Activated naive CD4-positive, alpha-beta T cell treated with anti-CD3 and anti-CD28 coated beads, Interleukin-2, amount 50 U/mL, for 72 hours (primary cell): ENCODE data around the gene LCE1F. TPM values are rescaled to one million over a fixed set of nuclear protein-coding genes. Genes with fewer than 3 reads are reported as not detected.

Source experiments
- ATAC-seq, 2 donors: fragments of 150-1000 bp; cut with Tn5 transposase; 2 replicates each; pipeline ENCODE4 v1.10.0; 2021; ENCODE audit warnings: mild to moderate bottlenecking in 2 of 2, moderate library complexity in 2 of 2
- DNase-seq, 2 donors: peaks; one replicate each; pipeline ENCODE4 v3.0.0; 2021 to 2022; ENCODE audit warnings: low spot score in 2 of 2
- H3K27ac Mint-ChIP-seq, 2 donors: one replicate each; pipeline ENCODE4 v1.8.0; 2022; ENCODE audit warnings: mild to moderate bottlenecking in 2 of 2, mixed read lengths in 2 of 2
- H3K36me3 Mint-ChIP-seq, 2 donors: one replicate each; pipeline ENCODE4 v1.8.0; 2022; ENCODE audit warnings: mixed read lengths in 2 of 2
- H3K9me3 Mint-ChIP-seq, 2 donors: one replicate each; pipeline ENCODE4 v1.8.0; 2022; ENCODE audit warnings: mixed read lengths in 2 of 2
- total RNA-seq, 2 donors: library from RNA; stranded (reverse); gene quantifications; one replicate each; pipeline ENCODE4 v1.2.3, GENCODE V29; 2022

LCE1F gene
- total RNA-seq = not detected

GRCh38 chr1:152774875-152775274 lies at the start of gene LCE1F:
LCE1F (plus strand) TSS chr1:152775140; CDS start chr1:152776372, 1,232 bp downstream.
- no peaks in the 10 kb centered on the region for H3K9me3 Mint-ChIP-seq
- ATAC-seq = no peak
- H3K36me3 Mint-ChIP-seq = peaks cover 0 to 4% of the 10 kb centered on the region in 2 donors
- DNase-seq = no peak
- H3K27ac Mint-ChIP-seq = peak within 1 kb of the TSS in 1 of 2 donors; percentile 77

- Mint-ChIP-seq H3K27ac (no peak overlapping the region), H3K36me3 (no peaks in the 10 kb centered on the region), H3K9me3 (no peaks in the 10 kb centered on the region)
- no peak for DNase-seq
- no peak for ATAC-seq
These were observed 49.7 kb upstream of the LCE1F start for GRCh38 chr1:152725261-152725660.

- H3K27ac Mint-ChIP-seq = no peak overlapping the region
- DNase-seq (no peak), ATAC-seq (no peak)
- no peaks in the 10 kb centered on the region for H3K36me3 Mint-ChIP-seq
- no peaks in the 10 kb centered on the region for H3K9me3 Mint-ChIP-seq
These were observed 46.0 kb upstream of the LCE1F start for GRCh38 chr1:152728986-152729385.

GRCh38 chr1:152735648-152736047 lies 39.3 kb upstream of the LCE1F start:
- H3K27ac Mint-ChIP-seq = no peak overlapping the region
- ATAC-seq (no peak), DNase-seq (no peak)
- H3K9me3 Mint-ChIP-seq = no peaks in the 10 kb centered on the region
- H3K36me3 Mint-ChIP-seq = no peaks in the 10 kb centered on the region

GRCh38 chr1:152737997-152738396 lies 36.9 kb upstream of the LCE1F start:
- ATAC-seq (no peak), DNase-seq (no peak)
- Mint-ChIP-seq H3K36me3 (no peaks in the 10 kb centered on the region), H3K27ac (no peak overlapping the region), H3K9me3 (no peaks in the 10 kb centered on the region)

- Mint-ChIP-seq H3K9me3 (no peaks in the 10 kb centered on the region), H3K36me3 (no peaks in the 10 kb centered on the region), H3K27ac (no peak overlapping the region)
- no peak for ATAC-seq
- no peak for DNase-seq
These were observed 35.1 kb upstream of the LCE1F start for GRCh38 chr1:152739841-152740240.

- DNase-seq (no peak), ATAC-seq (no peak)
- Mint-ChIP-seq H3K27ac (no peak overlapping the region), H3K36me3 (no peaks in the 10 kb centered on the region), H3K9me3 (no peaks in the 10 kb centered on the region)
These were observed 33.3 kb upstream of the LCE1F start for GRCh38 chr1:152741656-152742055.

GRCh38 chr1:152743371-152744145 lies 31.4 kb upstream of the LCE1F start:
- Mint-ChIP-seq H3K27ac (no peak overlapping the region), H3K36me3 (no peaks in the 10 kb centered on the region), H3K9me3 (no peaks in the 10 kb centered on the region)
- ATAC-seq (no peak), DNase-seq (no peak)

- Mint-ChIP-seq H3K9me3 (no peaks in the 10 kb centered on the region), H3K27ac (no peak overlapping the region), H3K36me3 (no peaks in the 10 kb centered on the region)
- no peak for ATAC-seq
- no peak for DNase-seq
These were observed 29.6 kb upstream of the LCE1F start for GRCh38 chr1:152745289-152745704.

GRCh38 chr1:152745765-152746444 lies 29.0 kb upstream of the LCE1F start:
- no peaks in the 10 kb centered on the region for H3K9me3 Mint-ChIP-seq
- no peak overlapping the region for H3K27ac Mint-ChIP-seq
- DNase-seq (no peak), ATAC-seq (no peak)
- H3K36me3 Mint-ChIP-seq = no peaks in the 10 kb centered on the region

GRCh38 chr1:152747831-152748230 lies 27.1 kb upstream of the LCE1F start:
- ATAC-seq (no peak), DNase-seq (no peak)
- H3K9me3 Mint-ChIP-seq = no peaks in the 10 kb centered on the region
- no peaks in the 10 kb centered on the region for H3K36me3 Mint-ChIP-seq
- no peak overlapping the region for H3K27ac Mint-ChIP-seq

GRCh38 chr1:152752225-152752624 lies 22.7 kb upstream of the LCE1F start:
- Mint-ChIP-seq H3K27ac (no peak overlapping the region), H3K36me3 (no peaks in the 10 kb centered on the region), H3K9me3 (peaks cover 0 to 5% of the 10 kb centered on the region in 2 donors)
- peak; percentile 50 to 85 for ATAC-seq
- no peak for DNase-seq

- no peak for DNase-seq
- ATAC-seq = no peak
- no peaks in the 10 kb centered on the region for H3K36me3 Mint-ChIP-seq
- no peak overlapping the region for H3K27ac Mint-ChIP-seq
- peaks cover 0 to 5% of the 10 kb centered on the region in 2 donors for H3K9me3 Mint-ChIP-seq
These were observed 21.4 kb upstream of the LCE1F start for GRCh38 chr1:152753586-152753985.

GRCh38 chr1:152756872-152757271 lies 18.1 kb upstream of the LCE1F start:
- ATAC-seq = no peak
- Mint-ChIP-seq H3K36me3 (no peaks in the 10 kb centered on the region), H3K27ac (no peak overlapping the region), H3K9me3 (peaks cover 0 to 5% of the 10 kb centered on the region in 2 donors)
- DNase-seq = no peak

GRCh38 chr1:152757747-152758146 lies 17.2 kb upstream of the LCE1F start, which contains the start of gene KPRP:
KPRP (plus strand) TSS chr1:152758025; CDS start chr1:152759589, 1,564 bp downstream.
- ATAC-seq (no peak), DNase-seq (no peak)
- peaks cover 0 to 5% of the 10 kb centered on the region in 2 donors for H3K9me3 Mint-ChIP-seq
- H3K27ac Mint-ChIP-seq = no peak within 1 kb of the TSS
- no peaks in the 10 kb centered on the region for H3K36me3 Mint-ChIP-seq

- Mint-ChIP-seq H3K9me3 (peaks cover 0 to 5% of the 10 kb centered on the region in 2 donors), H3K36me3 (no peaks in the 10 kb centered on the region), H3K27ac (no peak overlapping the region)
- ATAC-seq (no peak), DNase-seq (no peak)
These were observed 16.3 kb upstream of the LCE1F start for GRCh38 chr1:152758636-152759035.

GRCh38 chr1:152759453-152760173 lies 15.3 kb upstream of the LCE1F start:
- ATAC-seq = no peak
- Mint-ChIP-seq H3K9me3 (peaks cover 0 to 5% of the 10 kb centered on the region in 2 donors), H3K36me3 (no peaks in the 10 kb centered on the region), H3K27ac (no peak overlapping the region)
- no peak for DNase-seq
